Hippocampal formation (tissue), 2 donors: Measurements from ENCODE around the gene DENND1A.
A peak's percentile ranks its signal among the peaks of the same experiment; 100 is the strongest.
"Not testable (repeated sequence)": the region's sequence is repeated elsewhere in the genome, so short reads cannot be mapped to it uniquely, and the experiment has no call there.

Source experiments
- DNase-seq, 2 donors: peaks; one replicate each; lab custom pipeline; 2025; lab: John Stamatoyannopoulos, UW

The DENND1A gene

DNA sequence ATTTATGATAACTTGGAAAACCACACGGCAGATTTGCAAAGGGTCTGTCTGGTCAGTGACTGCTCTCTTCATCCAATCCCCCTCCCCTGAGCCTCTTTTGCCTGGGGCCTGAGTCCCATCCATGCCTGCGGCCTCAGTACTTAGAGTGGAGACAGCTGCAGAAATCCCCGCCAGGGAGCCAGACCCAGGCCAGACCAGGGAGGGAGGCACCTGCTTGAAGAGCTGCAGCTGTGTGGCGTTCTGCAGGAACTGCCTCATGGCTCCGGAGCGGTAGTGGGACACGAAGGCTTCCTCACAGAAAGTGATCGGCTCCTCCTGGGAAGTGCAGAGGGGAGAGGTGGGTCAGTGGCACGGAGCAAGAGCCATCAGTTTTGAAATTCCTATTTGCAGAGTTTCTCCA is 472.3 kb downstream of the DENND1A start:
- no peak for DNase-seq

DNA sequence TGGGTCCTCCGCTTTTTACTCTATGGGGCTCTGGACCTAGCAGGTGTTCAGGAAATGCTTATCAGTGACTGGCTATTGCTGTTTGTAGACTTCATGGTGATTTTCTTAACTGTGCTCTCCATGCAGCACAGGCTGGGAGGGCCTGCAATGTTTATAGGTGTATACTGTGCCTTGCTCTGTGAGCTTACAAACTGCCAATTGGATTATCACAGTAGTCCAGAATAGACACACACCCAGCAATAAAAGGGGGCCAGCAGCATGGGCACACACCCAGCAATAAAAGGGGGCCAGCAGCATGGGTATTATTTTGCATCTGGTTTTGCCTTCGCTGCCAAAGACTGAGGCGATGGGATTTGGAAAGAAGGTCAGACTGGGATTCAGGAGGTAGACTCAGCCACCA is 473.9 kb downstream of the DENND1A start:
- no peak for DNase-seq

DNA sequence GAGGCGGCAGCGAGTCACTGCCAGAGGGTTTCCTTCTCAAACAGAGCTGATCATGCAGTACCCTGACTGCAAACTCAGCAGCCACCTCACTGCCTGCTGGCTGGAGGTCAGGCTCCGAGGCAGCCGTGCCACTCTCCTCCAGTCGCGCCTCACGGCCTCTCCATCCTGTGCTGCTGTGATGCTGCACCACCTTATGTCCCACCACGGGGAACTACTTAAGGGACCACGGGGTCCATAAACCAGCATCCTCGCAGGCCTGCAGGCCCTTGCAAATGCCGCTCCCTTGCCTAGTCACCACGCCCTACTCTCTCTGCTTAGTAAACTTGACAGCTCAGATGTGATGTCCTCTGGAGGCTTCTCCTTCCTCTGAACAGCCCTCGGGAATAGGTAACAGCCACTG is 474.7 kb downstream of the DENND1A start:
- no peak for DNase-seq

DNA sequence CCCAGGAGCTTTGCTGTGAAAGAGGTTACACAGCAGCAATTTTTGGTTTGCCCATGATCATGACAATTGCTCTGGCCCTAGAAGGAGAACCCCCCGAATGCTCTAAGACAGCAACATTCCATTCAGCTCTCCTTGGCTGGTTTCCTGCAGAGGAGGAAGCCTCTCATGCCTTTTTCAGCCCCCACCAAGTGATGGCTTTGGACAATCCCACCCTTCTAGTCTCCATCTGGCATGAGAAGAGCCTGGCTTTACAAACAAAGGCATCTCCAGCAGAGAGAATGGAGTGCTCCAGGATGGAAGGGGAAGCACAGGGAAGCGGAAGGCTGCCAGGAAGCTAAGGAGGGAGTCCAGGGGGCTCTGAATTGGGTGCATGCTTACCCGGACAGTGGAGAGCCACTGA is 475.6 kb downstream of the DENND1A start:
- DNase-seq, result no peak

DNA sequence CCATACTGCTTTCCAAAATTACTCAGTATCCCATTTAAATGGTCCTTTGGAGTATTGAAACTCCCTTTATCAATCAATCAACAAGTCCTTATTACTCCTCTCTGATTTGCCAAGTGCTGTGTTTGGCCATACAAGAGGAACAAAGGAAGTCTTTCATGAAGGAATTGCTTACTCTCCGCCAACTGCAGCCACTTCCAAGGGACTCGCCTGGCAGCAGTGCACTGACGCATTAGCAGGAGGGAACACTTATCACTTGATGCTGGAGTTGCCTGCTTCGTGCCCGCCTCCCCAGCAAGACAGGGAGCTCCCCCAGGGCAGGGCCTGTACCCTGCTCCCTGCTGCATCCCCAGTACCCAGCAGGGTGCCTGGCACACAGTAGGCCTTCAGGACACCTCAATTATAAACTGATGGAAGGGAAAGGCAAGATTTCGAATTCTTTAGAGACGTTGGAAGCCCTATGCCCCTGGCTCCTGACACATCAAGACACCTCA is 476.1 kb downstream of the DENND1A start:
- peak; percentile 67 to 95 for DNase-seq

DNA sequence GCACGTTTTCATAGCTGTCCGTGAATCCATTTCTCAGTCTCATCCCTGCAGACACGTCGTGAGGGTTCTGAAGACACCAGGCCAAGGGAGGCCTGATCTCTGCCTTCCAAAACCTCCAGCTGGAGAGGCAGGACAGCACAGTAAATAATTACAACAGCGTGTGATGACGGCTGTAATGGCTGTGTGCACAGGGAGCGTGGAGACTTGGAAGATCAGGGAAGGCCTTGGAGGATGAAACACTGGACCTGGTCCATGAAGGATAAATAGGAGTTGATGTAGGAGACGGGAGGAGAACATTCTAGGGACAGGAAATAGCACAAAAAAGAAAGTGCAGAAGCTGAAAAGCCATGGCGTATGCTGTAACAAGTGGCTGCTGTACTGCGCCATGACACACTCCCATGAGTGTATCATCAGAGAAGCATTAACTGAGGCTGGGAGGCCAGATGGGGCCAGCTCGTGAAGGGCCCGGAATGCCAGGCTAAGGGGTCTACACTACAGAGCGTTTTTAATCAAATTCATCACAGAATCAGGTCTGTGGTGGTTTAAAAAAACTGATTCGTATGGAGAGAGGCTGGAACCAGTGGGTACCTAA is 476.8 kb downstream of the DENND1A start:
- DNase-seq, result no peak

DNA sequence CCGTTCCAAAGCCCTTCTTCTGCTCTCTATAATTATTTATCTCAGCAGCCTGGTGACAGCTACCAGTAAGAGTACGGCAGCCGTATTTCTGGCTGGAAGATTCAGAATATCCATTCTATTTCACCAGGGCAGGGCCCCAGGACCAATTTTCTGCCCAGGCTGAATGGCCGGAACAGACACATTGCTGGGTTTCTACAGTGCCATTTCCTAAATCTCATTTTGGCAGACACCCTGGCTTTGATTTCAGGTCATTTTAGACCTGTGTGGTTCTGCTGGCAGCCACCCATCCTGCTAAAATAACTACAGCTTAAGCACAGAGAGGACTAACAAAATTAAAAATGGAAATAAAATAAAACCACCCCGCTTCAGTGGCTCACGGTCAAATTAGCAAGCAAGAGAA is 478.9 kb downstream of the DENND1A start:
- DNase-seq, result no peak

DNA sequence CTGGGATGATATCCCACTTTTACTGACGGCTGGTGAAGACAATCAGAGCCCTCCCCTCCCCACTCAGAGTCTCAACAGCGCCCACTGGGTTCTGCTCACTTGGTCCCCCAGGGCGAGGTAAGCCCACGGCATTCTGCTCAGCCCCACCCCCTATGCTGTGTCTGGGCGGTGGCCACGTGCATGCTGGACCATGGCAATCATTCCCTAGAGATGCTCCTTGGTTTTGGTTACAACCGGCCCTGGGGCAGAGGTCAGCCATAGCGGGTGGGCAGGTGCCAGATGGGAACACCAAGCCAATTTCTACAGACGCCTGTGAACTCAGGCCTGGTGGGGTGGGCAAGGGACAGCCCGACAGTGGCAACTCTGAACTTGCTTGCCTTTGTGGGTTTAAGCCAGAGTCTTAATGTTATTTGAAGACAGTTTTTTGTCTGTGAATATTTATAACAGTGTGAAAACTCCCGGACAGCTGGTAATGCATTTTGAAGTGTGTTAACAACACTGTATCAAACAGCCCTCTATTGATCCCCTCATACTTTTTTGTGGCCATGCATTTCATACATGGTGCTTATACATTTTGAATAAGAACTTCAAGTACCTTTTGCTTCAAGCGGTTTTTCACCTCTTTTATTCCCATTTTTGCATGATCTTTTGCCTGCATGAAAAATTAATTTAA is 479.7 kb downstream of the DENND1A start:
- DNase-seq, result no peak

DNA sequence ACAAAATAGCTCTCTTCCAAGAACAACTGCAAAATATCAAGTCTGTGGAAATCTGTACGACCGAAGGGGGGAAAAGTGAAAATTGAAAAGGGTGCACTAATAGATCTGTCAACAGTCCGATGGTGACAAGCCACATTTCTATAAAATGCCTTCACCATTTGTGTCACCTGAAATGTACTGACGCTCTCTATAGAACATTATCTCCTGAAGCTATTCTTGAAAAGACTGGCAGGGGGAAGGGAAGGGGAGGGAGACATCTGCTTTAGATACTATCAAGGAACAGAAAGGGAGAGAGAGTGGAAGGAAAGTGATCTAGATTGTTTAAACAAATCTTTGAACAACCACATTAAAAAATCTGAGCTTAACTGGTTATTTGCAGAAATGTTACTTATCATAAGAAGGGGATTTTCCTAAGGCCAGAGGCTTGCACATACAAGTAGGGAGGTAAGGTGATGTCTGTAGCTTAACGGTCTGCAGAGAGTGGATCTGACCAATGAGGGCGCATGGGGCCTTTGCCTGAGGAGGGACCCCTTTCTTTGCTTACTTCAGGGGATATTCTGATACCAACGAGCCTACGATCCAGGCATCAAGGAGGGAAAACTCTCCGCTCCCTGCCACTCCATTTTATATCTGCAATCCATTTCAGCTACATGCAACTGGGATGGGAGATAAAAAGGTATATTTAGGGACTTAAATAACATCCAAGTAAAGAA is 481.8 kb downstream of the DENND1A start:
- no peak for DNase-seq

DNA sequence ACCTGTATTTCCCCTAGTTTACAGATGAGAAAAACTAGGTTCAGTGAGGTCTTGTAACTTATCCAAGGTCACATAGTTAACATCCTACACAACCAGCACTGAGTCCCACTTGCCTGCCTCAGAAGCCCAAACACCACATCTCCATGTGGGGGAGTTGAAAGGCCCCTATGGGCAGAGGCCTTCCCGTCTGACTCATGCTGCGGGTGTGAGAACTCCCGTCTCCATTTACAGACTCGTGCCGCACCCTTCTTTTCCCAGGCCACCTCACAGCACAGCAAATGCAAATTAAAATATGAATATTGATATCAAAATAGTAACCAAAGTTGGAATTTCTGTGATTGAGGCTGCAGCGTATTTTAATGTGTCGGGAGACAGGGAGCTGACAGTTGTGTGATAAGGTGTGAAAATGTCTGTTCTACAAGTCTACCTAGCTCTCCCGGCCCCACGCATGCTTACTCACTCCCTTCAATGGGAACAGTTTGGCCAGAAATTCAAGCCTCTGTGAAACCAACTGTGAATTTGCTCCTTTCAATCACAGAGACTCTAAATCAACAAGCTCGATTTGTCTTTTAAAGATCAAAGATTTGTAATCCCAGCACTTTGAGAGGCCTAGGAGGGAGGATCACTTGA is 483.8 kb downstream of the DENND1A start:
- DNase-seq, result no peak

DNA sequence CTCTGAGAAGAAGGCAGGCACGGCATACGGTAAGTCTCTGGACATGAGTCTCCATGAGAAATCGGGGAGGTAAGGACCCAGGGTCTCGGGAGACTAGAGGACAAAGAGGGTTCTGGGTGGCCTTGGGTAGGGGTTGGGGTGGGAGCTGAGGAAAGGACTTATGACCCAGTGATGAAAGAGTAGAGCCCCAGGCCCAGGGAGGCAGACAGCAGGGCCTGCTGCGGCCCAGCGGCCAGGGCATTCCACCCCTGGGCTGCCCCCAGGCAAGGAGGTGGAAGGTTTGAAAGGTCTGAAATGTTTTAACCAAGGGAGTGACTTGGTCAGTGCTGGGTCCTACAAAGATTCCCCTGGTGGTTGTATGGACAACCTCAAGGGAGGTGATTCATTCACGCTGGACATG is 484.8 kb downstream of the DENND1A start:
- DNase-seq, result no peak

DNA sequence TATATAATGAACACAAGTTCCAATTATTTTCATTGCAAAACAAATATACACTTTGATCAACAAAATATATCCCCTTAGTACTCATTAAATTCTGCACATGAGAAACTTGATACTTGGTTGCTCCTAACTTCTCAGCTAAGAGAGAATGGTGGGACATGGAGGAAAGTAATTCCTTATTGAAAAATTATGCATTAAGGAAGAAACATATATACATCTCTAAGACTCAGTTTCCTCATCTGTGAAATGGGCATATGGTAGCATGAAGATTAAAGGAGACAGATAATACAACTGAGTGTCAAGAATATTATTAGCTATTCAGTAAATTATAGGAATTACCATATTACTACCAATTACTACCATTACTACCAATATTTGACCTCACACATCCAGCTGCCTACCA is 488.2 kb downstream of the DENND1A start:
- no peak for DNase-seq

DNA sequence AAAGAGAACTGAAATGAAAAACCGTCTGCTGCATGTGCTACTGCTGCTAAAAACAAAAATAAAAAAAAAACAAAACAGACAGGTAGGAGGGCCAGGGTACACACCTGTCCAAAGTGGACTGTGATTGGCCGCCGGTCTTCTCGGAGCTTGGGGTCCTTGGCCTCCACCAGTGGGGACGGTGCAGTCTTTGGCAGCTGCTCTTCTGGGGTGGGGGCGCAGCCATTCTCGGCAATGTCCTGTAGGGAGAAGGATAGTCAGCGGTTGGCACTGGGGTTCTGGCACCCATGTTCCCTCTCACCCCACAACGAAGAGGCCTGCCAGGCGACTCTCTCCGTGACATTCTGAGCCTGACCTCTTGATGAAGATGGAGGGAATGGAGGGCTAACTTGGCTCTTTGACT is 489.7 kb downstream of the DENND1A start:
- no peak for DNase-seq

DNA sequence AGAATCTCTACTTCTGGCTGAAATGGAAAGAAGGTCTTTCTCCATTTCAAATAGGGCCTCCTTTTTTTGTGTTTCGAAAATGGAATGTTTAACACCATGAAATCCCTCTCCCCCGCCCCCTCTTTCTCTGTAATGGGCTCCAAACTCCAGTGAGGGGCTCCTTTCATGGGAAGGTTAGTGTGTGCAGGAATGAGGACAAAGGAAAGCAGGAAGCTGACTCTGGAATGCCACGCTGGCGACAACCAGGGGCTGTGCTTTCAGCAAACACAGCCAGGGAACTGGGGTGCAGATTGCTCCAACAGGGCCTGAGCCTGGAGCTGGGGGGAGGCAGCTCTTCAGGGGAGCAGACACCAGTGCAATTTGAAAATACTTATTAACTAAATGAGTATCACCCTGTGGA is 491.1 kb downstream of the DENND1A start:
- DNase-seq, result no peak

DNA sequence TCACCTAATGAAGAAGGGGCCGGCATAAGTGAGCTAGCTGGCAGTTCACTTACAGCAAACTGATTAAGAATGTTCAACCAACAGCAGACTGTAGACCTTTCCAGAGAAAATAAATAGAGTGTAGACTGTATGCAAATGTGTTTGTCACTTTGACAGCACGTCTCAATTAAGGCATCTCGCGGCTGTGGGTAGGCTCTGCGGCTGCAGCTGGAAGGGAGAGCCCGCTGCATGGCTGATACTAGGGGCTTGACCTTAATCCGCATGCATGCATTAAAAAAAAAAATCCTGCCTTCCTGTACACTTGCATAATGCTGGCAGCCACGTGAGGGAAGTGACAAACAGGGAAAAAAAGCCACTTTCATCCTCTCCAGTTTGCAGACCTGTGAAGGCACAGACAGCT is 491.6 kb downstream of the DENND1A start:
- no peak for DNase-seq

DNA sequence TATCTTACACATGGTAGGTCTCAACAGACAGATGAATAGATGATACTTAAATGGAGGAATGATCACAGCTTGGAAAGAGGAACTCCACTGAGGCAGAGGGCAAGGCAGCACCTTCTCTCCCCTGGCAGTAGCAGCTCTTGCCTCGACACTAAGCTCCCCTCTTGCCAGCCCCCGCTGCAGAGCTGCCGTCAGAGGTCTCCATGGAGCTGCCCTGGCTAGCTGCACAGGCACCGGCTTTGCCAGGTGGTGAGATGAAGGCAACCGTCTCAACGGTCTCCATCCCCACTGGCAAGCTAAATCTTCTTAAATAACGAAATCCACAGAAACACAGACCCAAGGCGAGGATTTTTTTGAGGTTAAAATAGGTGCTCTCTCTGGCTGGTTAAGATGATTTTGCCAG is 492.7 kb downstream of the DENND1A start:
- DNase-seq, result no peak

DNA sequence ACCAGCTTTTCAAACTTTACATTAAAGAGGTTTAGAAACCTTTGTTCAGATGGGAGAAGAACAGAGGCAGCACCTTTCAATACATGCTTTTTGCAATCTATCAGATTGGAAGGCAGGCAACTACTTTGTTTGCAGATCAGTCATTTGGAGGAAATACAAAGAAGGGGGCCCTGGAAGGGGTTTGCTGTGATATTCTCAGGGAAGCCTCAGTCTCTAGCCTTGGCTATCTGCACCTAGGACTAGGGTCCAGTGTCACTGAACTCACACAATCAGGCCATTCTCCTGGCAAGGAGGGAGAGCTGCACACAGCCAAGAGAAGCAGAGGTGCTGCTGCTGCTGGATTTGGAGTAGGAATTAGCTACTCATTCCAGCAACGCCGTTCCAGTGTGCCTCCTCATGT is 494.5 kb downstream of the DENND1A start:
- DNase-seq, result no peak

DNA sequence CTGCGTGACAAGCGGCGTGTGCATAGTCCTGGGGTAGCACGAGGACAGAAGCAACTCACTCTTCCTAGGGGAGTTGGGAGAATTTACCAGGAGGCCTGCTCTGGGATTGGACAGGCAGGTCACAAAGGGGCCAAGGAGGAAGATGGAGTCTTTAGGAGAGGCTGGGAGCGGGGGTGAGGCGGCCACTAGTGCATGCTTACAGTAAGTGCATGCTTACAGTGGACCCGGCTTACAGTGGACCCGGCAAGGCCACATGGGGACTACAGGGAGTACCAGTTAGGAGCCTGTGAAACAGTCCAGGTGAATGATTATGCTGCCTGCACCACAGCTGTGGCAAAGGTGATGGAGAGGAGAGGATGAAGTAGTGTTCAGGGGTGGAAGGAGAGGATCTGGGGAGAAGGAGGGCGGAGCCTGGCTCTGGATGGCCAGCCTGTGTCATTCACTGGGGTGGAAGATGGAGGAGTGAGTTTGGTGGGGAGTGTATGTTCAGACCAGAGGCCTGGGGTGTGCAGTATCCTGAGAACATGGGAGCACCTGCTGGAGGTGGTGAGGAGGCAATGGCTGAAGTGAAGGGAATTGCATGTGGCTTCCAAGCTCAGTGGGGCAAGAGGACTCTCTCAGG is 495.2 kb downstream of the DENND1A start:
- no peak for DNase-seq

DNA sequence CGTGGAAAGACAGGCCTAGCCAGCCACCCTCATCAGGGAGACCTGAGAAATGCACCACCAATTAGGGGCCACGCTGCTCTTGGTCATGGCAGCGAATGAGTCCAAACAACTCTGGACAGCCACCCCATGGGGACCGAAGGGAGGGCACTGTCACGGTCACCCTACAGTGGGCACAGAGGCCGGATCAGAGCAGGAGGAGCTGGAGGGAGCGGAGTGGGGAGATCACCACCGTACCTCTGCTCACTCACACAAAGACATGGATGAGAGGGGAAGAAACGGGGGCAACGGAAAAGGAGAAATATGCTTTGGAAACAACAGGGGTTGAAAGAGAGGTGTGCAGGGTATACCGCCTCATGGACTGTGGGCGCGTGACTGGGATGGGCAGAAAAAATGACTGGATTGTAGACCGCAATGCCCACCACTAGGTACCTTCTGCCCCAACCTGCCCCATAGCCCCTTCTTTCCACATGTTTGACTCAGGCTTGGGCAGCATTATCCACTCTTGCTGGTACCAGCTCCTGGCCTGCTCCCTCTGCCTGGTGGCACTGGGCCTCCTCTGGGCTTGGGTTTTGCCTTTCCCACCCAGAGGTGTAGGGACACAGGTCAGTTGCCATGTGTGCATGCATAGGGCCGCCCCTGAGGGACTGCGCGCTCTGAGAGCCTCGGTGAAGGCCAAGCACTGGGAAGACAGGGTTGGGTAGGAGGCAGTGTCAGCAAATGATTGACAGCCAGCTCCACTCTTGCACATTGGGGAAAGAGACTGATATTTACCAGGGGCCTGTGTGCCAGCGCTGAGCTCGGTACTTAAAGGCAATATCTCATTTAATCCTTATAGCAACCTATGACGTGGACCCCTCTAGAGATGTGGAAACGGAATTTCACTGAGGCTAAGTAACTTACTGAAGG is 497.3 kb downstream of the DENND1A start:
- no peak for DNase-seq

DNA sequence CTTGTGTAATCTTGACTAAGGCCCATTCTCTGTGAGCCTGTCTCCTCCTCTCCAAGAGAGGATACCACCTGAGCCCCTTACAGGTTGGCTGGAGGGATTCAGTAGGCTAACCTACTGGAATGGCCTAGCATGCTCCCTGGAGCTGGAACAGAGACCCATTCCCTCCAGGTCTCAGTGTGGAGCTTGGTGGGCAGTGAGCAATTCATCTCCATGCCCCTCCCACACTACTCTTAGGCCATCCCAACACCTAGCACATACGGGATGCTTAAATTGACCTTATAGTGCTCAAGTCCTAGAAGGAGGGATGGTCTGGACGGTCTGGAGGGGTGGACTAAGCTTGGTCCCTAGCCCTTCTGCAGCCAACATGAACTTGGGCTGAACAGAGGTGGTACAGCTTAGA is 498.3 kb downstream of the DENND1A start:
- DNase-seq, result no peak

DNA sequence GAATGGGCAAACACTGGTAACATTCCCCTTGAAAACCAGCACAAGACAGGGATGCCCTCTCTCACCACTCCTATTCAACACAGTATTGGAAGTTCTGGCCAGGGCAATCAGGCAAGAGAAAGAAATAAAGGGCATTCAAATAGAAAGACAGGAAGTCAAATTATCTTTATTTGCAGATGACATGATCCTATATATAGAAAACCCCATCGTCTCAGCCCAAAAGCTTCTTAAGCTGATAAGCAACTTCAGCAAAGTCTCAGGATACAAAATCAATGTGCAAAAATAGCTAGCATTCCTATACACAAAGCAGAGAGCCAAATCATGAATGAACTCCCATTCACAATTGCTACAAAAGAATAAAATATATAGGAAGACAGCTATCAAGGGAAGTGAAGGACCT is 501.5 kb downstream of the DENND1A start:
- DNase-seq, result not testable (repeated sequence)
